ENCODE data around the gene SIMC1. TPM values are rescaled to one million over a fixed set of nuclear protein-coding genes. Genes with fewer than 3 reads are reported as not detected.
"Not testable (repeated sequence)": the region's sequence is repeated elsewhere in the genome, so short reads cannot be mapped to it uniquely, and the experiment has no call there.

SIMC1 gene
- total and polyA plus RNA-seq, 7 donors: 6.8 to 26.0 (median 8.2) TPM

GRCh38 chr5:176192094-176192721 is 46.0 kb upstream of the SIMC1 start:
- intact Hi-C loops (cut with DNase I): no loop called here
- peaks cover 0 to 3% (median 0%) of the 10 kb centered on the region in 4 donors for H3K4me1 ChIP-seq
- WGBS, 2 donors: 79 to 84% methylated on average over 13 of the region's 13 CpGs

GRCh38 chr5:176192722-176193117 is 45.5 kb upstream of the SIMC1 start:
- H3K27me3 ChIP-seq: peaks cover 0 to 24% (median 5%) of the 10 kb centered on the region in 3 donors
- H3K27ac ChIP-seq; H3K4me3 ChIP-seq; DNase-seq; H3K36me3 ChIP-seq; H3K4me1 ChIP-seq; intact Hi-C loops (cut with DNase I); H3K9me3 ChIP-seq: not testable (repeated sequence)
- WGBS, 2 donors: 54 to 63% methylated on average over 5 of the region's 5 CpGs

More at GRCh38 chr5:176192094-176192721, 46.0 kb upstream of the SIMC1 start:
- no peak for TF ChIP-seq POLR2A (IDR thresholded peaks at IDR 0.05)
- H3K27ac ChIP-seq: no peak overlapping the region
- no peak for DNase-seq
- no peak overlapping the region for H3K4me3 ChIP-seq
- no peaks in the 10 kb centered on the region for H3K9me3 ChIP-seq
- H3K36me3 ChIP-seq: no peaks in the 10 kb centered on the region
- H3K27me3 ChIP-seq: peaks cover 0 to 19% (median 5%) of the 10 kb centered on the region in 3 donors

GRCh38 chr5:176193636-176194035 is 44.6 kb upstream of the SIMC1 start:
- H3K27me3 ChIP-seq: peaks cover 0 to 29% (median 6%) of the 10 kb centered on the region in 3 donors

GRCh38 chr5:176194238-176195083 is 43.8 kb upstream of the SIMC1 start:
- H3K27ac ChIP-seq; H3K4me3 ChIP-seq; H3K9me3 ChIP-seq; intact Hi-C loops (cut with DNase I); H3K36me3 ChIP-seq; DNase-seq; H3K4me1 ChIP-seq: not testable (repeated sequence)
- peaks cover 3 to 37% (median 14%) of the 10 kb centered on the region in 3 donors for H3K27me3 ChIP-seq
- 1 to 5% methylated on average over 54 to 55 of the region's 67 CpGs for WGBS, 2 donors

More at GRCh38 chr5:176193636-176194035, 44.6 kb upstream of the SIMC1 start:
- H3K27ac ChIP-seq; H3K36me3 ChIP-seq; H3K4me1 ChIP-seq; DNase-seq; H3K4me3 ChIP-seq; H3K9me3 ChIP-seq; intact Hi-C loops (cut with DNase I): not testable (repeated sequence)
- 68 to 81% methylated on average over 17 of the region's 17 CpGs for WGBS, 2 donors

GRCh38 chr5:176195084-176195413 is 43.2 kb upstream of the SIMC1 start:
- H3K4me1 ChIP-seq; DNase-seq; H3K9me3 ChIP-seq; H3K4me3 ChIP-seq; intact Hi-C loops (cut with DNase I); H3K27ac ChIP-seq; H3K36me3 ChIP-seq: not testable (repeated sequence)
- peaks cover 3 to 43% (median 17%) of the 10 kb centered on the region in 3 donors for H3K27me3 ChIP-seq
- 18 to 29% methylated on average over 6 of the region's 6 CpGs for WGBS, 2 donors

- H3K27ac ChIP-seq; H3K4me1 ChIP-seq; H3K9me3 ChIP-seq; intact Hi-C loops (cut with DNase I); H3K4me3 ChIP-seq; DNase-seq; H3K36me3 ChIP-seq: not testable (repeated sequence)
- 49 to 63% methylated on average over 7 of the region's 8 CpGs for WGBS, 2 donors
- peaks cover 3 to 45% (median 17%) of the 10 kb centered on the region in 3 donors for H3K27me3 ChIP-seq
Measured at GRCh38 chr5:176195487-176196207, 42.6 kb upstream of the SIMC1 start.

- intact Hi-C loops (cut with DNase I); H3K9me3 ChIP-seq; H3K27ac ChIP-seq; DNase-seq; H3K4me1 ChIP-seq; H3K4me3 ChIP-seq; H3K36me3 ChIP-seq: not testable (repeated sequence)
- H3K27me3 ChIP-seq: peaks cover 3 to 49% (median 17%) of the 10 kb centered on the region in 3 donors
- WGBS, 2 donors: 79 to 85% methylated on average over 6 of the region's 7 CpGs
Measured at GRCh38 chr5:176196781-176197180, 41.4 kb upstream of the SIMC1 start.

GRCh38 chr5:176197234-176197858 is 40.9 kb upstream of the SIMC1 start:
- intact Hi-C loops (cut with DNase I); H3K4me1 ChIP-seq; H3K27ac ChIP-seq; H3K4me3 ChIP-seq; H3K9me3 ChIP-seq; H3K36me3 ChIP-seq; DNase-seq: not testable (repeated sequence)
- 30 to 40% methylated on average over 6 of the region's 6 CpGs for WGBS, 2 donors
- H3K27me3 ChIP-seq: peaks cover 3 to 47% (median 17%) of the 10 kb centered on the region in 3 donors

GRCh38 chr5:176198299-176198698 is 39.9 kb upstream of the SIMC1 start:
- H3K36me3 ChIP-seq; H3K4me3 ChIP-seq; DNase-seq; intact Hi-C loops (cut with DNase I); H3K9me3 ChIP-seq; H3K27ac ChIP-seq; H3K4me1 ChIP-seq: not testable (repeated sequence)
- peaks cover 3 to 42% (median 17%) of the 10 kb centered on the region in 3 donors for H3K27me3 ChIP-seq
- WGBS, 2 donors: 54 to 77% methylated on average over 2 of the region's 2 CpGs

GRCh38 chr5:176198991-176199733 is 39.1 kb upstream of the SIMC1 start:
- H3K9me3 ChIP-seq; H3K27ac ChIP-seq; H3K36me3 ChIP-seq; intact Hi-C loops (cut with DNase I); DNase-seq; H3K4me1 ChIP-seq: not testable (repeated sequence)
- peaks cover 3 to 38% (median 13%) of the 10 kb centered on the region in 3 donors for H3K27me3 ChIP-seq
- H3K4me3 ChIP-seq: peak overlapping the region in 2 of 4 donors; percentile 3 to 11
- 1 to 3% methylated on average over 72 of the region's 72 CpGs for WGBS, 2 donors

- H3K36me3 ChIP-seq; H3K4me3 ChIP-seq; intact Hi-C loops (cut with DNase I); H3K4me1 ChIP-seq; H3K27ac ChIP-seq; DNase-seq; H3K9me3 ChIP-seq: not testable (repeated sequence)
- 10 to 14% methylated on average over 8 of the region's 9 CpGs for WGBS, 2 donors
- peaks cover 3 to 34% (median 12%) of the 10 kb centered on the region in 3 donors for H3K27me3 ChIP-seq
Measured at GRCh38 chr5:176199803-176200399, 38.3 kb upstream of the SIMC1 start.
